Measurements from ENCODE around the gene PLCD3. TPM values are rescaled to one million over a fixed set of nuclear protein-coding genes. Genes with fewer than 3 reads are reported as not detected.

The PLCD3 gene
- total and polyA plus RNA-seq, 9 of the 15 experiments (the other 6 are each of a cell fraction or from before 2014, with no cell fraction given), result 0.20 to 22.6 (median 7.5) TPM

GRCh38 chr17:45098869-45099616, 33.3 kb downstream of the PLCD3 start (continued):
- TF ChIP-seq, protein P1, sequence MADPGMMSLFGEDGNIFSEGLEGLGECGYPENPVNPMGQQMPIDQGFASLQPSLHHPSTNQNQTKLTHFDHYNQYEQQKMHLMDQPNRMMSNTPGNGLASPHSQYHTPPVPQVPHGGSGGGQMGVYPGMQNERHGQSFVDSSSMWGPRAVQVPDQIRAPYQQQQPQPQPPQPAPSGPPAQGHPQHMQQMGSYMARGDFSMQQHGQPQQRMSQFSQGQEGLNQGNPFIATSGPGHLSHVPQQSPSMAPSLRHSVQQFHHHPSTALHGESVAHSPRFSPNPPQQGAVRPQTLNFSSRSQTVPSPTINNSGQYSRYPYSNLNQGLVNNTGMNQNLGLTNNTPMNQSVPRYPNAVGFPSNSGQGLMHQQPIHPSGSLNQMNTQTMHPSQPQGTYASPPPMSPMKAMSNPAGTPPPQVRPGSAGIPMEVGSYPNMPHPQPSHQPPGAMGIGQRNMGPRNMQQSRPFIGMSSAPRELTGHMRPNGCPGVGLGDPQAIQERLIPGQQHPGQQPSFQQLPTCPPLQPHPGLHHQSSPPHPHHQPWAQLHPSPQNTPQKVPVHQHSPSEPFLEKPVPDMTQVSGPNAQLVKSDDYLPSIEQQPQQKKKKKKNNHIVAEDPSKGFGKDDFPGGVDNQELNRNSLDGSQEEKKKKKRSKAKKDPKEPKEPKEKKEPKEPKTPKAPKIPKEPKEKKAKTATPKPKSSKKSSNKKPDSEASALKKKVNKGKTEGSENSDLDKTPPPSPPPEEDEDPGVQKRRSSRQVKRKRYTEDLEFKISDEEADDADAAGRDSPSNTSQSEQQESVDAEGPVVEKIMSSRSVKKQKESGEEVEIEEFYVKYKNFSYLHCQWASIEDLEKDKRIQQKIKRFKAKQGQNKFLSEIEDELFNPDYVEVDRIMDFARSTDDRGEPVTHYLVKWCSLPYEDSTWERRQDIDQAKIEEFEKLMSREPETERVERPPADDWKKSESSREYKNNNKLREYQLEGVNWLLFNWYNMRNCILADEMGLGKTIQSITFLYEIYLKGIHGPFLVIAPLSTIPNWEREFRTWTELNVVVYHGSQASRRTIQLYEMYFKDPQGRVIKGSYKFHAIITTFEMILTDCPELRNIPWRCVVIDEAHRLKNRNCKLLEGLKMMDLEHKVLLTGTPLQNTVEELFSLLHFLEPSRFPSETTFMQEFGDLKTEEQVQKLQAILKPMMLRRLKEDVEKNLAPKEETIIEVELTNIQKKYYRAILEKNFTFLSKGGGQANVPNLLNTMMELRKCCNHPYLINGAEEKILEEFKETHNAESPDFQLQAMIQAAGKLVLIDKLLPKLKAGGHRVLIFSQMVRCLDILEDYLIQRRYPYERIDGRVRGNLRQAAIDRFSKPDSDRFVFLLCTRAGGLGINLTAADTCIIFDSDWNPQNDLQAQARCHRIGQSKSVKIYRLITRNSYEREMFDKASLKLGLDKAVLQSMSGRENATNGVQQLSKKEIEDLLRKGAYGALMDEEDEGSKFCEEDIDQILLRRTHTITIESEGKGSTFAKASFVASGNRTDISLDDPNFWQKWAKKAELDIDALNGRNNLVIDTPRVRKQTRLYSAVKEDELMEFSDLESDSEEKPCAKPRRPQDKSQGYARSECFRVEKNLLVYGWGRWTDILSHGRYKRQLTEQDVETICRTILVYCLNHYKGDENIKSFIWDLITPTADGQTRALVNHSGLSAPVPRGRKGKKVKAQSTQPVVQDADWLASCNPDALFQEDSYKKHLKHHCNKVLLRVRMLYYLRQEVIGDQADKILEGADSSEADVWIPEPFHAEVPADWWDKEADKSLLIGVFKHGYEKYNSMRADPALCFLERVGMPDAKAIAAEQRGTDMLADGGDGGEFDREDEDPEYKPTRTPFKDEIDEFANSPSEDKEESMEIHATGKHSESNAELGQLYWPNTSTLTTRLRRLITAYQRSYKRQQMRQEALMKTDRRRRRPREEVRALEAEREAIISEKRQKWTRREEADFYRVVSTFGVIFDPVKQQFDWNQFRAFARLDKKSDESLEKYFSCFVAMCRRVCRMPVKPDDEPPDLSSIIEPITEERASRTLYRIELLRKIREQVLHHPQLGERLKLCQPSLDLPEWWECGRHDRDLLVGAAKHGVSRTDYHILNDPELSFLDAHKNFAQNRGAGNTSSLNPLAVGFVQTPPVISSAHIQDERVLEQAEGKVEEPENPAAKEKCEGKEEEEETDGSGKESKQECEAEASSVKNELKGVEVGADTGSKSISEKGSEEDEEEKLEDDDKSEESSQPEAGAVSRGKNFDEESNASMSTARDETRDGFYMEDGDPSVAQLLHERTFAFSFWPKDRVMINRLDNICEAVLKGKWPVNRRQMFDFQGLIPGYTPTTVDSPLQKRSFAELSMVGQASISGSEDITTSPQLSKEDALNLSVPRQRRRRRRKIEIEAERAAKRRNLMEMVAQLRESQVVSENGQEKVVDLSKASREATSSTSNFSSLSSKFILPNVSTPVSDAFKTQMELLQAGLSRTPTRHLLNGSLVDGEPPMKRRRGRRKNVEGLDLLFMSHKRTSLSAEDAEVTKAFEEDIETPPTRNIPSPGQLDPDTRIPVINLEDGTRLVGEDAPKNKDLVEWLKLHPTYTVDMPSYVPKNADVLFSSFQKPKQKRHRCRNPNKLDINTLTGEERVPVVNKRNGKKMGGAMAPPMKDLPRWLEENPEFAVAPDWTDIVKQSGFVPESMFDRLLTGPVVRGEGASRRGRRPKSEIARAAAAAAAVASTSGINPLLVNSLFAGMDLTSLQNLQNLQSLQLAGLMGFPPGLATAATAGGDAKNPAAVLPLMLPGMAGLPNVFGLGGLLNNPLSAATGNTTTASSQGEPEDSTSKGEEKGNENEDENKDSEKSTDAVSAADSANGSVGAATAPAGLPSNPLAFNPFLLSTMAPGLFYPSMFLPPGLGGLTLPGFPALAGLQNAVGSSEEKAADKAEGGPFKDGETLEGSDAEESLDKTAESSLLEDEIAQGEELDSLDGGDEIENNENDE (IDR thresholded peaks at IDR 0.05; ENCODE audit: low read depth, low read length), result no peak
- TF ChIP-seq PYGO2 (tag; IDR thresholded peaks at IDR 0.05) (no peak), FOXA1 (IDR thresholded peaks at IDR 0.05; ENCODE audit: borderline replicate concordance) (no peak), EP300 (IDR thresholded peaks at IDR 0.05; ENCODE audit: low read length) (no peak), ZNF764 (CRISPR knock-in tag; IDR thresholded peaks at IDR 0.05; ENCODE audit: low read depth) (no peak), BHLHE40 (IDR thresholded peaks at IDR 0.05; ENCODE audit: low read length) (peak; percentile 29; the same call in 1 of the 2 replicates), ATF2 (CRISPR knock-in tag; IDR thresholded peaks at IDR 0.05) (no peak), ADNP (tag; IDR thresholded peaks at IDR 0.05) (no peak), L3MBTL2 (IDR thresholded peaks at IDR 0.05) (no peak), ZNF583 (CRISPR knock-in tag; IDR thresholded peaks at IDR 0.05) (no peak)
- TF ChIP-seq, protein P2, sequence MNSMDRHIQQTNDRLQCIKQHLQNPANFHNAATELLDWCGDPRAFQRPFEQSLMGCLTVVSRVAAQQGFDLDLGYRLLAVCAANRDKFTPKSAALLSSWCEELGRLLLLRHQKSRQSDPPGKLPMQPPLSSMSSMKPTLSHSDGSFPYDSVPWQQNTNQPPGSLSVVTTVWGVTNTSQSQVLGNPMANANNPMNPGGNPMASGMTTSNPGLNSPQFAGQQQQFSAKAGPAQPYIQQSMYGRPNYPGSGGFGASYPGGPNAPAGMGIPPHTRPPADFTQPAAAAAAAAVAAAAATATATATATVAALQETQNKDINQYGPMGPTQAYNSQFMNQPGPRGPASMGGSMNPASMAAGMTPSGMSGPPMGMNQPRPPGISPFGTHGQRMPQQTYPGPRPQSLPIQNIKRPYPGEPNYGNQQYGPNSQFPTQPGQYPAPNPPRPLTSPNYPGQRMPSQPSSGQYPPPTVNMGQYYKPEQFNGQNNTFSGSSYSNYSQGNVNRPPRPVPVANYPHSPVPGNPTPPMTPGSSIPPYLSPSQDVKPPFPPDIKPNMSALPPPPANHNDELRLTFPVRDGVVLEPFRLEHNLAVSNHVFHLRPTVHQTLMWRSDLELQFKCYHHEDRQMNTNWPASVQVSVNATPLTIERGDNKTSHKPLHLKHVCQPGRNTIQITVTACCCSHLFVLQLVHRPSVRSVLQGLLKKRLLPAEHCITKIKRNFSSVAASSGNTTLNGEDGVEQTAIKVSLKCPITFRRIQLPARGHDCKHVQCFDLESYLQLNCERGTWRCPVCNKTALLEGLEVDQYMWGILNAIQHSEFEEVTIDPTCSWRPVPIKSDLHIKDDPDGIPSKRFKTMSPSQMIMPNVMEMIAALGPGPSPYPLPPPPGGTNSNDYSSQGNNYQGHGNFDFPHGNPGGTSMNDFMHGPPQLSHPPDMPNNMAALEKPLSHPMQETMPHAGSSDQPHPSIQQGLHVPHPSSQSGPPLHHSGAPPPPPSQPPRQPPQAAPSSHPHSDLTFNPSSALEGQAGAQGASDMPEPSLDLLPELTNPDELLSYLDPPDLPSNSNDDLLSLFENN (IDR thresholded peaks at IDR 0.05; ENCODE audit: low read depth in 2 of 2, low read length in 2 of 2), result no peak

Measured in K562 (cell line).